Activated naive CD4-positive, alpha-beta T cell treated with anti-CD3 and anti-CD28 coated beads, Interleukin-2, amount 50 U/mL, for 24 hours (primary cell): ENCODE measurements around the gene WFDC9.
"Not testable (repeated sequence)": the region's sequence is repeated elsewhere in the genome, so short reads cannot be mapped to it uniquely, and the experiment has no call there.

Experiments used
- H3K27ac Mint-ChIP-seq: one replicate; pipeline ENCODE4 v1.8.0; 2021; ENCODE audit warnings: mild to moderate bottlenecking, mixed read lengths
- H3K27me3 Mint-ChIP-seq: one replicate; pipeline ENCODE4 v1.8.0; 2021; ENCODE audit warnings: mixed read lengths
- H3K36me3 Mint-ChIP-seq: one replicate; pipeline ENCODE4 v1.8.0; 2021; ENCODE audit warnings: mixed read lengths
- H3K4me1 Mint-ChIP-seq: one replicate; pipeline ENCODE4 v1.8.0; 2021; ENCODE audit warnings: mixed read lengths
- H3K4me3 Mint-ChIP-seq: one replicate; pipeline ENCODE4 v1.8.0; 2021; ENCODE audit warnings: mild to moderate bottlenecking, mixed read lengths
- H3K9me3 Mint-ChIP-seq: one replicate; pipeline ENCODE4 v1.8.0; 2021; ENCODE audit warnings: mixed read lengths

Gene WFDC9

GRCh38 chr20:45621593-45621992 is 9.5 kb downstream of the WFDC9 start:
- H3K27ac Mint-ChIP-seq, result no peak overlapping the region

DNA sequence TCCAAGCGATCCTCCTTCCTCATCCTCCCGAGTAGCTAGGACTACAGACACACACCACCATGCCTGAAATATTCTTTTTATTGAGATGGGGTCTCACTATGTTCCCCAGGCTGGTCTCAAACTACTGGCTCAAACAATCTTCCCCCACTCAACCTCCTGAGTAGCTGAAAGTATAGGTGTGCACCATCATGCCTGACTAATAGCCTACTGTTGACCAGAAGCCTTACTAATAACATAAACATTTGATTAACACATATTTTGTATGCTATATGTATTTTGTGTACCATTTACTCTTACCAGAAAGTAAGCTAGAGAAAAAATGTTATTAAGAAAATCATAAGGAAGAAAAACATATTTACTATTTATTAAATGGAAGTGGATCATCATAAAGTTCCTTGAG is 13.5 kb downstream of the WFDC9 start:
- H3K27me3 Mint-ChIP-seq, result peaks cover 5% of the 10 kb centered on the region
- H3K9me3 Mint-ChIP-seq, result peaks cover 5% of the 10 kb centered on the region
- H3K27ac Mint-ChIP-seq, result no peak overlapping the region
- H3K36me3 Mint-ChIP-seq, result no peaks in the 10 kb centered on the region
- no peak overlapping the region for H3K4me3 Mint-ChIP-seq
- H3K4me1 Mint-ChIP-seq, result no peaks in the 10 kb centered on the region

More at GRCh38 chr20:45621593-45621992, 9.5 kb downstream of the WFDC9 start:
- Mint-ChIP-seq H3K36me3 (no peaks in the 10 kb centered on the region), H3K27me3 (peaks cover 4% of the 10 kb centered on the region), H3K4me3 (no peak overlapping the region), H3K9me3 (peaks cover 5% of the 10 kb centered on the region), H3K4me1 (no peaks in the 10 kb centered on the region)

DNA sequence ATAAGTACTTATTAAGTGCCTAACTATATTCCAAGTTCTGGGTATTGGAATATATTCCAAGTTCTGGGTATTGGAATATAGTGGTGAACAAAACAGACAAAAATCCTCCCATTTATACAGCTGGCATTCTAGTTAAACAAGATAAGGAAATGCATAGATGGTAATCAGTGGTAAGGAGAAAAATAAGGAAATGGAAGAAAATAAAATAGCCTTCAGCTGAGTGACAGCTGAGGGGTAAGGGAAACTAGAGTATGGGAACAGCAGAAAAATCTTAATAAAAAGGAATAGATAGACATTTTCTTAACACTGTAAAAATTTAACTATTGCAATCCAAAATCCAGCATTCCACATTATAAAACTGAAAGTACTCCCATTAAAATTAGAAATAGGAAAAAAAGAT is 18.8 kb downstream of the WFDC9 start:
- Mint-ChIP-seq H3K27ac (no peak overlapping the region), H3K27me3 (peaks cover 9% of the 10 kb centered on the region), H3K9me3 (peaks cover 6% of the 10 kb centered on the region), H3K4me1 (peaks cover 11% of the 10 kb centered on the region), H3K4me3 (no peak overlapping the region), H3K36me3 (peaks cover 3% of the 10 kb centered on the region)

- Mint-ChIP-seq H3K27me3 (peaks cover 9% of the 10 kb centered on the region), H3K4me3 (no peak overlapping the region), H3K9me3 (peaks cover 9% of the 10 kb centered on the region), H3K27ac (peak overlapping the region; percentile 9), H3K4me1 (peaks cover 17% of the 10 kb centered on the region), H3K36me3 (peaks cover 4% of the 10 kb centered on the region)
These were observed 20.0 kb downstream of the WFDC9 start for GRCh38 chr20:45611054-45611453.

DNA sequence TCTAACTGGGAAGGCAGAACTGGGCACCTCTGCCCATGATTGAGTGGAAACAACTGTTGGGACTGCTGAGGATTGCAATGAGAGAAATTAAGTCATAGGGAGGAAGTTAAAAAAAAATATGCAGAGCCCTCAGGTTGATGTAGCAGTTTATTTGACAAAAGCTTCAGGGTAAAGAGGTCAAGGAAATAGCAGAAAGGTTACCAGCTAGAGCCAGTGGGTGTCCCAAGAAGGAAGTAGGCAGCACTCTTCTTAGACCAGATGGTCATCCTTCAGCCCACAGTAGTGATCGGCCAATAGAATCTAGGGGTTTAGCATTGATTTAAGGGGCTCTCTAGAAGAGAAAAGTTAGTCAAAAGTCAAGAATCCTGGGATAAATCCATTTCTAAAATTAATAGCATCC is 23.3 kb downstream of the WFDC9 start:
- Mint-ChIP-seq H3K27ac (no peak overlapping the region), H3K4me3 (no peak overlapping the region), H3K9me3 (peaks cover 9% of the 10 kb centered on the region), H3K27me3 (peaks cover 16% of the 10 kb centered on the region), H3K4me1 (peaks cover 19% of the 10 kb centered on the region), H3K36me3 (peaks cover 6% of the 10 kb centered on the region)

GRCh38 chr20:45595235-45595634 is 35.8 kb downstream of the WFDC9 start:
- H3K4me1 Mint-ChIP-seq, result no peaks in the 10 kb centered on the region
- H3K36me3 Mint-ChIP-seq, result no peaks in the 10 kb centered on the region
- peaks cover 21% of the 10 kb centered on the region for H3K27me3 Mint-ChIP-seq

GRCh38 chr20:45593498-45593897 is 37.6 kb downstream of the WFDC9 start:
- no peak overlapping the region for H3K4me3 Mint-ChIP-seq
- no peak overlapping the region for H3K27ac Mint-ChIP-seq
- H3K36me3 Mint-ChIP-seq, result no peaks in the 10 kb centered on the region
- no peaks in the 10 kb centered on the region for H3K9me3 Mint-ChIP-seq
- H3K4me1 Mint-ChIP-seq, result no peaks in the 10 kb centered on the region
- peaks cover 19% of the 10 kb centered on the region for H3K27me3 Mint-ChIP-seq

More at GRCh38 chr20:45595235-45595634, 35.8 kb downstream of the WFDC9 start:
- H3K4me3 Mint-ChIP-seq, result no peak overlapping the region
- H3K9me3 Mint-ChIP-seq, result no peaks in the 10 kb centered on the region
- H3K27ac Mint-ChIP-seq, result no peak overlapping the region

DNA sequence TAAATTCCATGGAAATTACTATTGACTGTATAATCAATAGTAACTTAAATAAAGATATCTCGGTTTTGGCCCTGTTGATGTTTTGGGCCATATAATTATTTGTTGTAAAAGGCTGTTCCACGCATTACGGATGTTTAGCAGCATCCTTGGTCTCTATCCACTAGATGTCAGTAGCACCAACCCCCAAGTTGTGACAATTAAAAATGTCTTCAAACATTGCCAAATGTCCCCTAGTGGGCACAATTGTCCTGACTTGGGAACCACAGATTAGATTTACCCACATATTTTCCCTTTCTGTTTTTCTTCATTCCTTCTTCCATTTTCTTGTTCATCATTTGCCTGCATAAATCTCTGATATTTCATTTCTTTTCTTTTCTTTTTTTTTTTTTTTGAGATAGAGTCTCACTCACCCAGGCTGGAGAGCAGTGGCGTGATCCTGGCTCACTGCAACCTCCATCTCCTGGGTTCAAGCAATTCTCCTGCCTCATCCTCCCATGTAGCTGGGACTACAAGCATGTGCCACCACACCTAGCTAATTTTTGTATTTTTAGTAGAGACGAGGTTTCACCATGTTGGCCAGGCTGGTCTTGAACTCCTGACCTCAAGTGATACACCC is 38.4 kb downstream of the WFDC9 start:
- no peaks in the 10 kb centered on the region for H3K4me1 Mint-ChIP-seq

DNA sequence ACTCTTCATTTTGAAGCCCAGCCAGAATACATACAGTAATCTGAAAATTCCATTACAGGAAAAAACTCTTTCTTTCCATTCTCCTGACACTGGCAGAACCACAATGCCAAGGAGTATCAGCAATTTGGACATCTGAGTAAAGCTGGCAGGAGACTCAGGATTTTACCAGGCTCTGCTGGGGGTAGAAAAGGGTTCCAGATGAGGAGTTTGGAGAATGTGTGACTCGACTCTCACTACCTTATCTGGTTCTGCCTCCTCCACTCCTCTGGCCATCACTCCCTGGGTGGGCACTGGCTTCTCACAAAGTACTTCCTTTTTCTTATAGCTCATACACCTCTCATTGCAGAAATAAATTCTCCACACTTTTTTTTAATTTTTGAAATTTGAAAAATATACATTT is 41.4 kb downstream of the WFDC9 start:
- Mint-ChIP-seq H3K4me1 (no peaks in the 10 kb centered on the region), H3K27ac (no peak overlapping the region), H3K27me3 (peaks cover 9% of the 10 kb centered on the region), H3K36me3 (no peaks in the 10 kb centered on the region), H3K9me3 (no peaks in the 10 kb centered on the region), H3K4me3 (no peak overlapping the region)

More for the DNA sequence above, 38.4 kb downstream of the WFDC9 start:
- Mint-ChIP-seq H3K36me3 (no peaks in the 10 kb centered on the region), H3K27ac (no peak overlapping the region), H3K4me3 (no peak overlapping the region), H3K27me3 (peaks cover 15% of the 10 kb centered on the region), H3K9me3 (no peaks in the 10 kb centered on the region)

- Mint-ChIP-seq H3K9me3 (no peaks in the 10 kb centered on the region), H3K4me1 (no peaks in the 10 kb centered on the region), H3K27me3 (peaks cover 7% of the 10 kb centered on the region), H3K36me3 (no peaks in the 10 kb centered on the region), H3K27ac (no peak overlapping the region), H3K4me3 (no peak overlapping the region)
These were observed 42.3 kb downstream of the WFDC9 start for GRCh38 chr20:45588800-45589199.

GRCh38 chr20:45585986-45586385 is 45.1 kb downstream of the WFDC9 start:
- H3K9me3 Mint-ChIP-seq, H3K36me3 Mint-ChIP-seq, H3K4me3 Mint-ChIP-seq, H3K27ac Mint-ChIP-seq, H3K4me1 Mint-ChIP-seq, H3K27me3 Mint-ChIP-seq: not testable (repeated sequence)

GRCh38 chr20:45584294-45584693 is 46.8 kb downstream of the WFDC9 start:
- H3K4me1 Mint-ChIP-seq, H3K9me3 Mint-ChIP-seq, H3K4me3 Mint-ChIP-seq, H3K27ac Mint-ChIP-seq, H3K36me3 Mint-ChIP-seq, H3K27me3 Mint-ChIP-seq: not testable (repeated sequence)

GRCh38 chr20:45583502-45583901 is 47.6 kb downstream of the WFDC9 start:
- Mint-ChIP-seq H3K27ac (no peak overlapping the region), H3K4me3 (no peak overlapping the region), H3K36me3 (no peaks in the 10 kb centered on the region), H3K4me1 (no peaks in the 10 kb centered on the region), H3K9me3 (no peaks in the 10 kb centered on the region), H3K27me3 (peaks cover 4% of the 10 kb centered on the region)

DNA sequence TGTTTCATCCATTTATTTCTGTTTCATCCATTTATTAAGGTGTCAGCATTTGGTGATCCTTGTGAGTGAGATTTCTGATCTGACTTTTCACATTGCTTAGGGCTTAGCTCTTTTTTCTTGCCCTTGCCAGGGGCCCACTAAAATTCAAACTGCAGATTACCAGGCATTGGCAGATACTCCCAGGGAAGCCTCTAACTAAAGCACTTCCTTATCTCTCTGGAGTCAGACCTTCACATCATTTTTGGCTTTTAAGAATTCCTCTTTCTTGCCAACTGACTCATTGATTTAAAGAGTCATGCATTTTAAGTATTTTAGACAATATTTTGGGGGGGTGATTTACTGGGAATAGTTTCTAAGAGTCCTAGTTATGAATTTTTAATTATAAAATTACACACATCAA is 49.4 kb downstream of the WFDC9 start:
- Mint-ChIP-seq H3K36me3 (no peaks in the 10 kb centered on the region), H3K4me3 (no peak overlapping the region), H3K27ac (no peak overlapping the region), H3K9me3 (no peaks in the 10 kb centered on the region), H3K27me3 (peaks cover 4% of the 10 kb centered on the region), H3K4me1 (no peaks in the 10 kb centered on the region)

DNA sequence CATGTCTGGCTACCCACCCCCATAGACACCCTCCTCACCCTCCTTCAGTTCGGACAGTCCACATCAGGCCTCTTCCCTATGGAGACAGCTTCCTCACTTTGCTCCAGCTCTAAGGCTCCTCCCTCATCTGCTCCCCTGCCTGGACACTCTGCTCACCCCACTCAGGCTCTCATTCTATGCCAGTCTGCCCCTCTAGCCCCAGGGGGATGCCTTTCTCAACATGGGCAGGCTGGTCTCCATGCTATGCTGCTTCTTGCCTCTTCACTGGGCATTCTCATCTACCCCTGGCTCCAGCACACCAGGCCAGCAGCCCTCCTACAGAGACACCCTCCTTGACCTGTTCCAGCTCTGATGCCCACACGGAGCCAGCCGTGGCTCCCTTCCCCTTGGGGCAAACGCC is 51.9 kb downstream of the WFDC9 start, which contains the start of gene WFDC8:
Gene WFDC8 (minus strand): TSS at position 101 of the 400 bp plus-strand sequence. CDS start 37 bp downstream, at position 64.
- Mint-ChIP-seq H3K4me1 (no peaks in the 10 kb centered on the region), H3K9me3 (no peaks in the 10 kb centered on the region), H3K36me3 (no peaks in the 10 kb centered on the region), H3K27ac (no peak within 1 kb of the TSS), H3K4me3 (no peak within 1 kb of the TSS), H3K27me3 (peaks cover 8% of the 10 kb centered on the region)

DNA sequence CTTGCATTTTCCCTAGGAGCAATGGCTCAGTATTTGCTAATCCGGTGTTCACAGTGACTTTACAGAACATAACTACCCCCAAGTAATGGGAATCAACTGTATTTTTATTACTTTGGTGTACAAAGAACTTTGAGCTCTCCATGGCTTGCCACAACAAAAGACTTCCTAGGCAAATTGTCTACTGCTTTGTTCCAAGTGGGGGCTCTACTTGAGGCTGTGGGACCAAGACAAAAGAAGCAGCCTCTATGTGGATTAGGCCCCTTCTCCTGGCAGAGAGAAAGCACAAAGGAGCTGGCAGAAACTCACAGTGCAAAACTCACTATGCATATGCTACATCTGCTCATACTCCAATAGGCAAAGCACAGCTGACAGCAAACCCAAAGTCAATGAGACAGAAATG is 52.9 kb downstream of the WFDC9 start:
- no peaks in the 10 kb centered on the region for H3K9me3 Mint-ChIP-seq
- no peaks in the 10 kb centered on the region for H3K36me3 Mint-ChIP-seq
- no peak overlapping the region for H3K27ac Mint-ChIP-seq
- H3K4me3 Mint-ChIP-seq, result no peak overlapping the region
- H3K27me3 Mint-ChIP-seq, result peaks cover 9% of the 10 kb centered on the region
- H3K4me1 Mint-ChIP-seq, result no peaks in the 10 kb centered on the region

- no peaks in the 10 kb centered on the region for H3K4me1 Mint-ChIP-seq
- no peak overlapping the region for H3K4me3 Mint-ChIP-seq
- H3K36me3 Mint-ChIP-seq, result no peaks in the 10 kb centered on the region
- H3K27me3 Mint-ChIP-seq, result peaks cover 11% of the 10 kb centered on the region
- H3K27ac Mint-ChIP-seq, result no peak overlapping the region
- no peaks in the 10 kb centered on the region for H3K9me3 Mint-ChIP-seq
These were observed 54.1 kb downstream of the WFDC9 start for GRCh38 chr20:45576995-45577394.
